Endothelial cell of umbilical vein (primary cell): ENCODE results near the gene MAP3K14. TPM values are rescaled to one million over a fixed set of nuclear protein-coding genes. Genes with fewer than 3 reads are reported as not detected.

ENCODE experiments used
- BruUV-seq: library from RNA; stranded (reverse); fragments of 400-500 nt; replicated peaks from 2 replicates; lab custom pipeline; 2021; lab: Mats Ljungman, UMichigan
- CTCF ChIA-PET: fragments of 300-600, 350-600 bp; sonication (Branson Sonifier 250); formaldehyde crosslinking; loops from one replicate; lab custom pipeline; 2021; ENCODE audit warnings: antibody characterized with exemption, inconsistent platforms; lab: Charles Lee
- POLR2A ChIA-PET: fragments of 300-600, 350-600 bp; sonication (Branson Sonifier 250); formaldehyde crosslinking; loops from one replicate; lab custom pipeline; 2021; ENCODE audit warnings: antibody characterized with exemption, inconsistent platforms; lab: Charles Lee
- DNase-seq: peaks from one replicate; pipeline ENCODE4 v3.0.0-alpha.2; 2011; ENCODE audit warnings: low read depth, low spot score
- FAIRE-seq: peaks from 2 replicates; lab custom pipeline; 2011; peaks lifted over from hg19 to GRCh38; lab: Jason Lieb, UNC
- H2AFZ ChIP-seq: 2 replicates; pipeline ENCODE4 v1.6.0; 2012; ENCODE audit warnings: low read depth, low read length, control low read depth, inconsistent platforms
- H3K27ac ChIP-seq: 2 replicates; pipeline ENCODE4 v1.5.1; 2011; ENCODE audit warnings: low read depth, mild to moderate bottlenecking, control low read depth, low read length, moderate library complexity; ENCODE audit not compliant: insufficient read depth
- H3K27me3 ChIP-seq, 2 experiments: 2 replicates each; pipeline versions ENCODE4 v1.6.0 to v1.6.1; 2011; ENCODE audit warnings: low read length in 2 of 2, mixed read lengths in 1 of 2; ENCODE audit not compliant: control insufficient read depth in 2 of 2, insufficient read depth in 2 of 2
- H3K36me3 ChIP-seq, 2 experiments: 2 replicates in 1 of 2; 3 replicates in 1 of 2; pipeline ENCODE4 v1.5.1; 2011; ENCODE audit warnings: low read length in 2 of 2, mild to moderate bottlenecking in 1 of 2, moderate library complexity in 1 of 2; ENCODE audit not compliant: control insufficient read depth in 2 of 2, insufficient read depth in 2 of 2; ENCODE audit errors: extremely low read depth in 1 of 2
- H3K4me1 ChIP-seq: 3 replicates; pipeline ENCODE4 v1.5.1; 2011; ENCODE audit warnings: mild to moderate bottlenecking, low read length; ENCODE audit not compliant: control insufficient read depth, insufficient read depth; ENCODE audit errors: extremely low read depth
- H3K4me2 ChIP-seq: 2 replicates; pipeline ENCODE4 v1.6.1; 2011; ENCODE audit warnings: low read length, control low read depth, mixed read lengths; ENCODE audit not compliant: insufficient read depth
- H3K4me3 ChIP-seq, 3 experiments: fragments of 200-600 bp in 1 of 3; sonication (generic), shearing (Covaris generic) in 1 of 3; replicated peaks in 1 of 3; 2 replicates each; pipeline ENCODE4 v1.5.1; 2011 to 2016; ENCODE audit warnings: control low read depth in 3 of 3, low read length in 3 of 3, mild to moderate bottlenecking in 2 of 3, inconsistent platforms in 1 of 3, low read depth in 1 of 3, moderate library complexity in 1 of 3; ENCODE audit not compliant: insufficient read depth in 1 of 3
- H3K79me2 ChIP-seq: 2 replicates; pipeline ENCODE4 v1.6.0; 2012; ENCODE audit warnings: low read length, inconsistent platforms; ENCODE audit not compliant: control insufficient read depth, insufficient read depth
- H3K9ac ChIP-seq: replicated peaks from 2 replicates; pipeline ENCODE3; 2011; ENCODE audit warnings: low read length, control low read depth; ENCODE audit not compliant: insufficient read depth; ENCODE audit errors: extremely low read depth
- H3K9me1 ChIP-seq: replicated peaks from 3 replicates; pipeline ENCODE4 v1.6.0; 2011; ENCODE audit warnings: mild to moderate bottlenecking, low read length; ENCODE audit not compliant: control insufficient read depth, insufficient read depth; ENCODE audit errors: extremely low read depth
- H3K9me3 ChIP-seq: replicated peaks from 2 replicates; pipeline ENCODE4 v1.5.1; 2012; ENCODE audit warnings: low read length, inconsistent platforms; ENCODE audit not compliant: control insufficient read depth, insufficient read depth
- H4K20me1 ChIP-seq: replicated peaks from 2 replicates; pipeline ENCODE3; 2011; ENCODE audit warnings: mild to moderate bottlenecking, low read length; ENCODE audit not compliant: control insufficient read depth, insufficient read depth; ENCODE audit errors: extremely low read depth
- CTCF ChIP-seq, 2 donors: IDR thresholded peaks; 1 replicate in 1 of 2; 2 replicates in 1 of 2; pipeline ENCODE4 v1.5.1; 2011; ENCODE audit warnings: low read length in 2 of 2, mild to moderate bottlenecking in 2 of 2, moderate library complexity in 2 of 2, control low read depth in 1 of 2, inconsistent platforms in 1 of 2, low read depth in 1 of 2; ENCODE audit not compliant: insufficient read depth in 1 of 2; ENCODE audit errors: extremely low read depth in 1 of 2
- EZH2 ChIP-seq: IDR thresholded peaks from 2 replicates; pipeline ENCODE4 v1.6.1; 2012; ENCODE audit warnings: borderline replicate concordance, low read depth, mild to moderate bottlenecking, moderate library complexity, low read length, inconsistent platforms; ENCODE audit not compliant: severe bottlenecking
- FOS ChIP-seq: IDR thresholded peaks from 2 replicates; pipeline ENCODE4 v1.6.1; 2011; ENCODE audit warnings: mild to moderate bottlenecking, low read length, moderate library complexity, borderline replicate concordance; ENCODE audit not compliant: insufficient read depth
- GATA2 ChIP-seq: IDR thresholded peaks from 2 replicates; pipeline ENCODE4 v1.7.0; 2011; ENCODE audit warnings: low read depth, mild to moderate bottlenecking, moderate library complexity, mixed read lengths, low read length; ENCODE audit not compliant: insufficient read length, insufficient read depth
- JUN ChIP-seq: IDR thresholded peaks from 2 replicates; pipeline ENCODE4 v1.6.1; 2011; ENCODE audit warnings: borderline replicate concordance, low read depth; ENCODE audit not compliant: insufficient read length, insufficient read depth
- MAX ChIP-seq: IDR thresholded peaks from 2 replicates; pipeline ENCODE4 v1.6.1; 2011; ENCODE audit not compliant: insufficient read depth, insufficient read length
- MYC ChIP-seq: IDR thresholded peaks from one replicate; pipeline ENCODE4 v1.6.1; 2011; ENCODE audit warnings: mild to moderate bottlenecking, low read depth, low read length
- POLR2A ChIP-seq: IDR thresholded peaks from 2 replicates; pipeline ENCODE4 v1.6.1; 2012; ENCODE audit warnings: low read depth, mild to moderate bottlenecking, control low read depth, low read length
- POLR2AphosphoS5 ChIP-seq: IDR thresholded peaks from 2 replicates; pipeline ENCODE4 v1.6.1; 2012; ENCODE audit warnings: low read depth, mild to moderate bottlenecking, control low read depth, low read length, moderate library complexity; ENCODE audit not compliant: insufficient read depth
- dilution Hi-C: fragments of 300-500 bp; cut with MboI; formaldehyde crosslinking; loops from one replicate; pipeline ENCODE4 v1.15.0; 2019; ENCODE audit warnings: low sequenced_read_pairs; ENCODE audit not compliant: extremely low pct_ligation_motif_present
- intact Hi-C: fragments of 100-400 bp; cut with micrococcal nuclease; formaldehyde crosslinking; loops from one replicate; pipeline ENCODE4 v1.10.0; 2022
- polyA plus RNA-seq, 4 experiments: library from polyadenylated mRNA; depleted of rRNA in 3 of 4; stranded (reverse) in 3 of 4; unstranded in 1 of 4; fragments of >200 nt; gene quantifications; 2 replicates each; pipeline versions ENCODE4 v1.2.1 to v1.2.3, GENCODE V29; 2011 to 2012; ENCODE audit warnings: missing spikeins in 1 of 4
- total RNA-seq: library from RNA; stranded (reverse); gene quantifications from 2 replicates; pipeline ENCODE4 v1.2.3, GENCODE V29; 2021

MAP3K14 gene
- total and polyA plus RNA-seq, 2 donors (not counting 3 experiments of a cell fraction or from before 2014, with no cell fraction given): 5.4 to 9.8 TPM

- H3K4me1 ChIP-seq: peaks cover 8% of the 10 kb centered on the region
- ChIA-PET CTCF (interaction anchor here (0.8 to 2.5 kb wide), 6 partner anchors 10 to 127 kb away, joined by 3 to 10 read pairs (median 4); partner anchors contain the start of gene ACBD4), POLR2A (no interaction called here)
- no peak overlapping the region for H3K4me2 ChIP-seq
- H3K9me1 ChIP-seq: no peaks in the 10 kb centered on the region
- H3K36me3 ChIP-seq: no peaks in the 10 kb centered on the region
- peaks cover 12 to 14% of the 10 kb centered on the region in 2 experiments for H3K27me3 ChIP-seq
- no peaks in the 10 kb centered on the region for H4K20me1 ChIP-seq
- dilution Hi-C loops (no loop called here), intact Hi-C loops (no loop called here)
- H3K9me3 ChIP-seq: no peaks in the 10 kb centered on the region
- H2AFZ ChIP-seq: no peak overlapping the region
- H3K9ac ChIP-seq: no peak overlapping the region
- H3K79me2 ChIP-seq: no peaks in the 10 kb centered on the region
- H3K4me3 ChIP-seq: no peak overlapping the region
- FAIRE-seq (no peak), DNase-seq (no peak)
- no peak overlapping the region for H3K27ac ChIP-seq
- TF ChIP-seq MAX (no peak), POLR2A (no peak)
- BruUV-seq: no TSS peak
These were observed 71.8 kb downstream of the MAP3K14 start for GRCh38 chr17:45244725-45245656.

- H3K27me3 ChIP-seq: peaks cover 12 to 14% of the 10 kb centered on the region in 2 experiments
- H3K9me1 ChIP-seq: no peaks in the 10 kb centered on the region
- no peak overlapping the region for H3K4me2 ChIP-seq
- TF ChIP-seq JUN: no peak
- TF ChIP-seq MAX: no peak
- no peak for TF ChIP-seq EZH2
- TF ChIP-seq POLR2AphosphoS5: no peak
- no peak for TF ChIP-seq FOS
- TF ChIP-seq GATA2: no peak
- no peak for TF ChIP-seq MYC
- TF ChIP-seq CTCF (IDR thresholded peaks at IDR 0.05; ENCODE audit: extremely low read depth in 1 of 2, insufficient read depth in 1 of 2, low read depth in 1 of 2, low read length in 2 of 2): no peak
- TF ChIP-seq POLR2A: no peak
- no peak for FAIRE-seq
- no peak overlapping the region for H3K4me3 ChIP-seq
- DNase-seq: no peak
- H3K27ac ChIP-seq: no peak overlapping the region
- H3K4me1 ChIP-seq: peaks cover 8% of the 10 kb centered on the region
- dilution Hi-C loops (no loop called here), intact Hi-C loops (no loop called here)
- H4K20me1 ChIP-seq: no peaks in the 10 kb centered on the region
- no peaks in the 10 kb centered on the region for H3K79me2 ChIP-seq
- no peak overlapping the region for H3K9ac ChIP-seq
- CTCF ChIA-PET: interaction anchor here (0.8 to 1.6 kb wide), 6 partner anchors 8 to 142 kb away, joined by 3 to 5 read pairs (median 3); partner anchors contain the start of gene ACBD4
- no peak overlapping the region for H2AFZ ChIP-seq
- H3K9me3 ChIP-seq: no peaks in the 10 kb centered on the region
- POLR2A ChIA-PET: no interaction called here
- no TSS peak for BruUV-seq
- H3K36me3 ChIP-seq: no peaks in the 10 kb centered on the region
These were observed 73.1 kb downstream of the MAP3K14 start for GRCh38 chr17:45243750-45244149.
